Suppressor macrophage (primary cell): ENCODE data around the gene RIN2.
A peak's percentile ranks its signal among the peaks of the same experiment; 100 is the strongest.

Experiments
- DNase-seq, 4 experiments: peaks; one replicate each; pipeline ENCODE4 v3.0.0-alpha.2; 2020 to 2022

Gene RIN2

GRCh38 chr20:19767070-19767469, 9.0 kb downstream of the RIN2 start:
- DNase-seq: no peak

GRCh38 chr20:19768325-19768842, 10.3 kb downstream of the RIN2 start:
- DNase-seq: no peak

DNA sequence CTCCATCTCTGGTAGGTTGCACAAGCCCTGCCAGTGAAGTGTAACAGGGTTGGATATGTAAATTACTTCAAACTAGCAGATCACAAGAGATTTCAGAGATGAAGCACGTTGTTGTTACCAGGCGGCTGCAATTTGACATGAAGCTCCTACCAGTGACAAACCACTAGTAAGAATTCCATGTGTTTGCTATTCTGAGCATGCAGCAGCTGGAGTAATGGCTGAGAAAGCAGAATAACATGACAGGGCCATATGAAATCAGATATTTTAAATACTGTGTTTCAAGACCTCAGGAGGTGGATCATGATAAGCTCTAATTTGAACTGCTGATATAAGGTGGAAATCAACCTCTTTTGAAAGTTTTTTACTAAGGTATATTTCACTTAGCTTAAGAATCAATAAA, 11.4 kb downstream of the RIN2 start:
- DNase-seq: no peak

DNA sequence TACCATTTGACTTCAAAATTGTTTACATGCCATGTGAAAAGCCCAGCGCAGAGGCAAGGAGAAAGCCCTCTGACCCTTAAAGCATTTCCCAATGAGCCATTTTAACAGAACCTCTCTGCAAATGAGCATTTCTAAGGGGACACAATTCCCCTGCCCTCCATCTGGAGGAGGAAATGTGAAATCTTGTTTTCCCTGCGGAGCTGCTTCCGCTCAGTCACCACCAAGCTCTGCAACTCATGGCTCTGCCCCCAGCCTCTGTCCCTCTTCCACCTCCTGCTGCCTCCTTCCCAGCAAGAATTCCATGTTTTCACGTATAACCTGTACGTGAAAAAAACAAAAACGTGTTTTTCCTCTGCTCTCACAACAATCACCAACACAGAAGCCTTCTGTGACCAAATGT, 12.3 kb downstream of the RIN2 start:
- no peak for DNase-seq

DNA sequence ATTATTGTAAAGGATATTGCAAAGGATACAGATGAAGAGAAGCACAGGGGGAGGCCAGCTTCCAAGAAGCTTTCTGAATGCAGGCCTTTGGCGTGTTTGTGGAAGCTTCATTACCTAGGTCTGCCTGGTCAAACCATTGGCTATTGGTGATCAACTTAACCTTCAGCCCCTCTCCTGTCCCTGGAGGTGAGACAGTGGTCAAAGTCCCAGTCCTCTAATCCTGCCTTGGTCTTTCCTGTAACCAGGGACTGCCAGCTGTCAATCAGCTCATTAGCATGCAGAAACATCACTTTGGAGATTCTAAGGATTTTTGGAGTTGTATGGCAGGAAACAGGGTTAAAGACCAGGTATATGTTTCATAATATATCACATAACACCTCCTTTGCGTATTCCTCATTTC, 13.0 kb downstream of the RIN2 start:
- no peak for DNase-seq

GRCh38 chr20:19773471-19773870, 15.4 kb downstream of the RIN2 start:
- DNase-seq: no peak

- peak in 1 of 4 experiments; percentile 19 for DNase-seq
Measured at GRCh38 chr20:19774135-19774933, 16.3 kb downstream of the RIN2 start.

DNA sequence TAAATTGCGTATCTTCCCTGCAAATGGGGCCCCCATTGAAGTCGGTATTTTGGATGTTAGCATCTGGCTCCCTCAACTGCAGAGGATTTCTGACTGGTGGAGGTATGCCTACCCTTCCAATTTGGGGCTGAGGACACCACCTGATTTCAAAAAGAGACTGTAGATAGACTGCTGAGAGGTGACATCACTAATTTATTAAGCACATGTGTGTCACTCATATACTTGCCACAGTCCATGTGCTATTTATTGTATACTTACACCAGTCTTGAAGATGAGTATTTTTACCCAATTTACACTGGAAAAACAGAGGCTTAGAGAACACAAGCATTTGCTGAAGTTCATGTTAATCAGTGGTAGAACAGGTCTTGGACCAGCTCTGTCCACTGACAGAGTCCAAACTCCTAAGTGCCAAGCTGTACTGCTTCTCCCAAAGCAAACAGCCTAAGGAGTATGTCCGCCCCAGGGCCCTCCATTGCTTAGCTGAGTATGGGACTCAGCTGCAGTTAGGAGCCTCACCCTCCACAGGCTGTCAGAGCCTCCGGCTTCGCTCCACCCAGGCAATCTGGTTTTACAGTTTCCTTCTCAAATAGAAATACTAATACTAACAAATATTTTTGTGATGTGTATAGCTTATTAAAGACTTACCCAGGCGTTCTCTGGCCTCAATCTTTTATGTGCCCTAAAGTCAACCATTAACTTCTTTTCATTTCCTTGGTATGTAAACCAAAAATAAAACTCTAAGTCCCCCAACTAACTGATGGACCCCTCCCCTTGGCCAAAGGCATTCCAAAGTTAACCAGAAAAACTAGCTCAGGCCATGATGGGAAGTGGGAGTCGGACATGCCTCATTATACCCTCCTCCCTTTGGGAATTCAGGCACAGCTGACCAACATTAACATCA, 17.5 kb downstream of the RIN2 start:
- DNase-seq: no peak

GRCh38 chr20:19777315-19777714, 19.3 kb downstream of the RIN2 start:
- DNase-seq: no peak

- no peak for DNase-seq
Measured at GRCh38 chr20:19777981-19778380, 19.9 kb downstream of the RIN2 start.

GRCh38 chr20:19778404-19778803, 20.3 kb downstream of the RIN2 start:
- no peak for DNase-seq

DNA sequence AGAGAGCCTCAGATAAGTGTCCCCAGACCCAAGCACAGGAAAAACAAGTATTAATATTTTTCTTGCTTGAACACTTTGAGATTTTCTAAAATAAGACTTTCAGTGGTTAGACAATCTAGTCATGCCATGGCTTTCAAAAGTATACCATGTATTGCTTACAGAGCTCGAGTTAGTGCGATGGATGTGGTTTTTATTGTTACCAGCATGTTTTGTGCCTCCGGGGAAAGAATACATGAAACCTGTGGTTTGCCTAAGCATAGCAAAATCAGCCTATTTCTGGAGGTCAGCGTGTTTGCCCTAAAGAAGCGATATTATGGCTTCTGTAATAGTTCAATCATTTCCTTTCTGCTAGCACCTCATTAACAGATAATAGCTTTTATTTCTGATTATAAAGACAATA, 21.6 kb downstream of the RIN2 start:
- no peak for DNase-seq

DNA sequence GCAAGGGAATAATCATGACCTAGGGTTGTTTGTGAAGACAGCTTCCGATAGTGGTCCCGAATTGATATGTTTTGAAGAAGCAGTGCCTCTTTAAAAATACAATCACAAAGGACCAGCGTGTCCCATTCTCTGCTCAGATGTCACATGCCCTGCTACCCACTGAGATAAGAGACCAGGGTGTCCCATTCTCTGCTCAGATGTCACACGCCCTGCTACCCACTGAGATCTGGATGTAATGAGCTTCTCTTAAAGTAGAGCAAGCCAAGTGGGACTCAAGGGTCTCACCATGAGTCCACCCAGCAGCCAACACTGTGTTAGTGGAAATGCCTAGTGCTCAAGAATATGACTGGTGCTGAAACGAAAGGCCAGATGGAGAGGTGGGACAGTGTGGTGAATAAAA, 22.2 kb downstream of the RIN2 start:
- DNase-seq: no peak

DNA sequence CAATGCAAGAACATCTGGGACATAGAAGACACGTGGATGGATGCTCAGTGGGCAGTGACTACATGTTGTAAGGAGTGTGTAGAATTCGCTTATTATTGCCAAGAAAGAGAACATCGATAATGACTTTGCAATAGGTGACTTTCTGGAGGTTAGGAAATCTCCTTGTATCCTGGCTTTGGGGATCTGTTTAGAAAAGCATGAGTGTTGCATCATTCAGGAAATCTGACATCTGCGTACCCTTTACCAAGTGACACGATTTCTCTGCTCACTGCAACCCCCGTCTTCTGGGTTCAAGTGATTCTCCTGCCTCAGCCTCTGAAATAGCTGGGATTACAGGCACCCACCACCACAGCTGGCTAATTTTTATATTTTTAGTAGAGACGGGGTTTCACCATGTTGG, 23.2 kb downstream of the RIN2 start:
- no peak for DNase-seq

GRCh38 chr20:19782669-19783068, 24.6 kb downstream of the RIN2 start:
- no peak for DNase-seq

- no peak for DNase-seq
Measured at GRCh38 chr20:19783966-19784401, 25.9 kb downstream of the RIN2 start.

DNA sequence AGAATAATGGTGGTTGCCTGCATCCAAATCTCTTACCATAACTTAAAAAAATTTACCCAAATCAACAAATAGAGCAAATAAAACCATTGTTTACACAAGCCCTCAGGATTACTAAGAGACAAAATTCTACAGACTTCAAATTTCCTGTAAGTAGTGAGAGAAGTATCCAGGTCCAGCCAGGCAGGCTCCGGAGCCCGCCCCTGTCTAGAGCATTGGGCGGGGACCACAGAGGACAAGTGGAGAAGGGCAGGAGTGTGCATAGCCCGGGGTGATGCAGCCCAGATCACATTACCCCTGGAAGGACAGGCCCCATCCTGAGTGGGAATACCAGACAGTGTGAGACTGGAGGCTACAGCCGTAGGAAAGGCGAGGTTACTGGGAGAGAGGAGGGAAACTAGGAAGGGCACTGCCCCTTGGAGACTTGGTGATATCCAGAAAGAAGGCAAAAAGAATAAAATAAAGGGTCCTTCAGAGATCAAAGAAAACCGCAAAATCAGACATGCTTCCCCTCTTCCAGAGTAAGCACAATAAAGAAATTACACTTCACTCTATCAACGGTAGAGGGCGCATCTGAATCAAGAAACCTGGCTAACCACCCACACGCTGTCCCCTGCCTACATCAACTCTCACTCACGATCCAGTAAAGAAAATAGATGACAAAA, 26.6 kb downstream of the RIN2 start:
- DNase-seq: peak; percentile 79 to 91 (median 88)

GRCh38 chr20:19785173-19785982, 27.3 kb downstream of the RIN2 start:
- peak; percentile 15 to 40 (median 32) for DNase-seq

DNA sequence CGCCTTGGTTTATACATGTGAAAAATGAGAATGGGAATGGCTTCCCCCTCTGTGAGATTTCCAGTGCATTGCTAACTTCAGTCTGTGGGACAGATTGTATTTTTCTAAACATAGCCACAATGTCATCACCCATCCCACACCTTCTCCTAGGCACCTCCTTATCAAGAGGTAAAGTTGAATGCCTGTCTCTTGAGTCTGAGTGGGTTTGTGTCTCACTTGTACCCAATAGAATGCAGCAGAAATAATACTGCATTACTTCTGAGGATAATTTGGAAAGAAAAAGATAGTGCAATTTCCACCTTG, 27.9 kb downstream of the RIN2 start:
- no peak for DNase-seq

GRCh38 chr20:19786311-19786710, 28.3 kb downstream of the RIN2 start:
- peak; percentile 15 to 57 (median 50) for DNase-seq

DNA sequence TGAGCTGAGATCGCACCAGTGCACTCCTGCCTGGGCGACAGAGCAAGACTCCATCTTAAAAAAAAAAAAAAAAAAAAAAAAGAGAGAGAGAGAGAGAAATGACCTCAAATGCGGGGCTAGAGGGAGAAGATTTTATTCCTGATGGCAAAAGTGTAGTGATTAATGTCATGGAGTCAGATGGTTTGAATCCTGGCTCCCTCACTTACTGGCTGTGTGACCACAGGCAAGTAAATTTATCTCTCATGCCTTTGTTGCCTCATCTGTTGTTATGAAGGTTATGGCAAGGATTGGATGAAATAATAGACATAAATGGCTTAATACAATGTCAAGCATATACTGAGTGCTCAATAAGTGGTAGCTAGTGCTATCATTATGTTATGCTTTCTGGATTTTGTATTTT, 29.3 kb downstream of the RIN2 start:
- DNase-seq: no peak

DNA sequence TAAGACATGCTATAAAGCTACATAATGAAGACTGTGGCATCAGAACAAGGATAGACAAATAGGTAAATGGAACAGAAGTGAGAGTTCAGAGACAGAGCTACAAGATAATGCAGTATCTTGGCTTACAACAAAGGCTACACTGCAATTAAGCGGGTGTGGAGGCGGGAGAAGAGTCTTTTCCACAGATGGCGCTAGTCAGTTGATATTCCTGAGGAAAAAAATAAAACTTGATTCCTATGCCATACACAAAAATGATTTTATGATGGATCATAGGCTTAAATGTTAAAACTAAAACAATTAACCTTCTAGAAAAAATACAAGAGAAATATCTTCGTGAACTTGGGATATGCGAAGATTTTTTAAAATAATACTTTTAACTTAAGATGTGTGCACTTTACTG, 31.0 kb downstream of the RIN2 start:
- no peak for DNase-seq
